ENCODE data around the gene SEPTIN5.

The SEPTIN5 gene

GRCh38 chr22:19767427-19768341 lies 53.4 kb downstream of the SEPTIN5 start:
- ChIA-PET POLR2A (ENCODE audit: low non-redundant PET) (no interaction called here), CTCF (interaction anchor here (0.6 to 0.7 kb wide), 3 partner anchors 11 to 448 kb away, joined by 4 to 9 read pairs (median 7); no protein-coding TSS in a partner anchor)
- no peak for DNase-seq (ENCODE audit: low spot score)
- peak overlapping the region; percentile 51; the same call in 1 of the 2 replicates for H3K27ac ChIP-seq
- no peak for TF ChIP-seq CTCF (conservative IDR thresholded peaks at IDR 0.05; ENCODE audit: low read depth)

DNA sequence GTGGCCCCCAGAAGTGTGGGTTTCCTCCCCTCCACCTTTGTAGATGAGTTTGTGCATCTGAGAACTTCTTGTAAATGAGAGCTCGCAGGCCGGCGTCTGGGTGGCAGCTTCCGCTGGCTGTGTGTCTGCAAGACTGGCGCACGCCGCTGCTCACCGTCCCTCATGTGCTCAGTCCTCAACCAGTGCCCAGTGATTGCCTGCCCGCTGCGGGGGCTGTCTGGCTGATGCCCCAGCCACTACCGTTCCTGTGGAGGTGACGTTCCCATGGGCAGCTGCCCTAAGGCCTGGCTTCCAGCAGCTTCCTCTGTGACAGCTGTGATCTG lies 55.1 kb downstream of the SEPTIN5 start:
- TF ChIP-seq CTCF (conservative IDR thresholded peaks at IDR 0.05; ENCODE audit: low read depth), result no peak
- no peak for DNase-seq (ENCODE audit: low spot score)
- no peak overlapping the region for H3K27ac ChIP-seq
- ChIA-PET POLR2A (ENCODE audit: low non-redundant PET) (no interaction called here), CTCF (interaction anchor here (0.6 kb wide), 1 partner anchor 13 kb away, joined by 3 read pairs; no protein-coding TSS in a partner anchor)

- ChIA-PET CTCF (interaction anchor here (0.6 to 1.2 kb wide), 2 partner anchors 14 to 520 kb away, joined by 4 read pairs; no protein-coding TSS in a partner anchor), POLR2A (ENCODE audit: low non-redundant PET) (no interaction called here)
- no peak overlapping the region for H3K27ac ChIP-seq
- no peak for TF ChIP-seq CTCF (conservative IDR thresholded peaks at IDR 0.05; ENCODE audit: low read depth)
- no peak for DNase-seq (ENCODE audit: low spot score)
Measured at GRCh38 chr22:19770349-19771220, 56.3 kb downstream of the SEPTIN5 start.

DNA sequence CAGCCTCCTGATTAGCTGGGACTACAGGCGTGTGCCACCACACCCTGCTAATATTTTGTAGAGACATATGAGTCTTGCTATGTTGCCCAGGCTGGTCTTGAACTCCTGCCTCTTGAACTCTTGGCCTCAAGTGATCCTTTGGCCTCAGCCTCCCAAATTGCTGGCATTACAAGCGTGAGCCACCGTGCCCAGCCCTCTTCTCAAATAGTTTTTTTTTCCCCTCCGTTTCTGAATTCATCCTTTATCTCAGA lies 58.0 kb downstream of the SEPTIN5 start:
- no peak for DNase-seq (ENCODE audit: low spot score)
- no peak for TF ChIP-seq CTCF (conservative IDR thresholded peaks at IDR 0.05; ENCODE audit: low read depth)
- CTCF ChIA-PET, result no interaction called here
- POLR2A ChIA-PET (ENCODE audit: low non-redundant PET), result no interaction called here
- H3K27ac ChIP-seq, result no peak overlapping the region

All from RWPE1 (cell line).